Cardiac fibroblast (primary cell): Measurements from ENCODE around the gene TNIP1.

Source experiments
- DNase-seq, 2 donors: peaks; one replicate each; pipeline versions ENCODE4 v3.0.0 to v3.0.0-alpha.2; 2010; ENCODE audit warnings: low read depth in 2 of 2
- H3K4me3 ChIP-seq, 2 donors: replicated peaks in 1 of 2; 1 replicate in 1 of 2; 2 replicates in 1 of 2; pipeline ENCODE4 v1.5.1; 2011; ENCODE audit warnings: low read depth in 2 of 2, low read length in 2 of 2, mild to moderate bottlenecking in 2 of 2, moderate library complexity in 1 of 2
- CTCF ChIP-seq: IDR thresholded peaks from one replicate; pipeline ENCODE4 v1.5.1; 2011; ENCODE audit warnings: low read depth, mild to moderate bottlenecking, low read length, inconsistent platforms

TNIP1 gene

GRCh38 chr5:151081431-151082281, 822 bp upstream of the TNIP1 start:
- H3K4me3 ChIP-seq: peak overlapping the region; percentile 72 to 87
- peak in 1 of 2 donors; percentile 82 for DNase-seq
- no peak for TF ChIP-seq CTCF

GRCh38 chr5:151079838-151080612, 809 bp downstream of the TNIP1 start:
- H3K4me3 ChIP-seq: peak overlapping the region; percentile 72 to 87
- DNase-seq: peak; percentile 67 to 92
- TF ChIP-seq CTCF: no peak

GRCh38 chr5:151078490-151079262, 2.2 kb downstream of the TNIP1 start:
- H3K4me3 ChIP-seq: peak overlapping the region in 1 of 2 donors; percentile 26
- no peak for TF ChIP-seq CTCF
- no peak for DNase-seq

- no peak overlapping the region for H3K4me3 ChIP-seq
- no peak for DNase-seq
These were observed 2.9 kb downstream of the TNIP1 start for GRCh38 chr5:151077967-151078366.

GRCh38 chr5:151077419-151077818, 3.4 kb downstream of the TNIP1 start:
- TF ChIP-seq CTCF: no peak
- H3K4me3 ChIP-seq: no peak overlapping the region
- DNase-seq: no peak

More at GRCh38 chr5:151077967-151078366, 2.9 kb downstream of the TNIP1 start:
- no peak for TF ChIP-seq CTCF

GRCh38 chr5:151076616-151077015, 4.2 kb downstream of the TNIP1 start:
- no peak for DNase-seq
- no peak for TF ChIP-seq CTCF
- H3K4me3 ChIP-seq: no peak overlapping the region
